GM18517 (cell line): Measurements from ENCODE around the gene UBASH3B.
"Not testable (repeated sequence)": the region's sequence is repeated elsewhere in the genome, so short reads cannot be mapped to it uniquely, and the experiment has no call there.

Source experiments
- ATAC-seq: cut with Tn5 transposase; IDR thresholded peaks from one replicate; pipeline ENCODE4 v1.9.1; 2021; ENCODE audit warnings: mild to moderate bottlenecking, moderate library complexity; ENCODE audit not compliant: unreplicated experiment

UBASH3B gene

GRCh38 chr11:122728561-122728960, 73.0 kb downstream of the UBASH3B start:
- no peak for ATAC-seq

DNA sequence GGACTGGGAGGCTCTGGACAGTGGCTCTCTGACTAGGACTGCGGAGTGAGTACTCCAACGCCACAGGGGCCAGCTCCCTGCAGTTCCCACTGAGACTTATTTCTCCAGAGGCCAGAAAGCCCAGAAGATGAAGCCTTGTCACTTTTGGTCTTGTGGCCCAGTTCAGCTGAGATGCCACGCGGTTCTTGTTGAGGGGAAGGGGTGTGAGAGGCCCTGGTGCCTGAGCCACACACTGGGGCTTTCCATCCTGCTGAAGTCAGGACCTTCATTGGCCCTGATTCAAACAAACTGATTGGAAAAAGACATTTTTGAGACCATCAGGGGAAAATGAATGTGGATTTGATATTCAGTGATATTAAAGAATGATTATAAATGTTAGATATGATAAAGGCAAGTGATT, 73.6 kb downstream of the UBASH3B start:
- no peak for ATAC-seq

DNA sequence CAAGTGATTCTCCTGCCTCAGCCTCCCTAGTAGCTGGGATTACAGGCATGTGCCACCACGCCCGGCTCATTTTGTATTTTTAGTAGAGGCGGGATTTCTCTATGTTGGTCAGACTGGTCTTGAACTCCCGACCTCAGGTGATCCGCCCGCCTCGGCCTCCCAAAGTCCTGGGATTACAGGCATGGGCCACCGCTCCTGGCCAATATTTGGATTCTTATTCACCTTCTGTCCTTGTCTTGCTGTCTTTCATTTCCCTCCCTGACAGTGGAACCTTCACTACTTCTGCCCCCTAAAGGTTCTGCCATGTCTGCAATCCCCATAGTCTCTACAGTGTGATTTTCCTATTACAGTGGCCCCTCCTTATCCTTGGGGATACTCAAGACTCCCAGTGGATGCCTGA, 75.2 kb downstream of the UBASH3B start:
- not testable (repeated sequence) for ATAC-seq

- ATAC-seq: no peak
Observed at GRCh38 chr11:122731500-122731913, 76.0 kb downstream of the UBASH3B start.

- no peak for ATAC-seq
Observed at GRCh38 chr11:122732342-122733315, 77.1 kb downstream of the UBASH3B start.

DNA sequence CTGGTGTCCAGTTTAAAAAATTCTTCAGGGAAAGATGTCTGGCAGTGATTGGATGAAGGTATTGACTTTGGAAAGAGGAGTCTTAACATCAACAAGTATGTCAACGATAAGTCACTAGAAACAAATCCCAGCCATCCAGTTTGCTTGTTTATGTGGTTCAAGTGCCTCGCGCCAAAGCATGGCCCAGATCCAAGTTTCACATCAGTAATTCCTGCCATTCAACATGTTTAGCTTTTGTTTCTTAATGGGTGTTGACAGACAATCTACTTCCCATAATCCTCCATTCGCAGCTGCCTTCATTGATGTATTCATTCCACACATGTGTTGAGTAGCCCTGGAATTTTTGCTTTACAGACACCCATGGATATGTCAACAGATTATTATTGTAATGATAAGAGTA, 77.8 kb downstream of the UBASH3B start:
- ATAC-seq: no peak

- no peak for ATAC-seq
Observed at GRCh38 chr11:122734848-122735496, 79.5 kb downstream of the UBASH3B start.

DNA sequence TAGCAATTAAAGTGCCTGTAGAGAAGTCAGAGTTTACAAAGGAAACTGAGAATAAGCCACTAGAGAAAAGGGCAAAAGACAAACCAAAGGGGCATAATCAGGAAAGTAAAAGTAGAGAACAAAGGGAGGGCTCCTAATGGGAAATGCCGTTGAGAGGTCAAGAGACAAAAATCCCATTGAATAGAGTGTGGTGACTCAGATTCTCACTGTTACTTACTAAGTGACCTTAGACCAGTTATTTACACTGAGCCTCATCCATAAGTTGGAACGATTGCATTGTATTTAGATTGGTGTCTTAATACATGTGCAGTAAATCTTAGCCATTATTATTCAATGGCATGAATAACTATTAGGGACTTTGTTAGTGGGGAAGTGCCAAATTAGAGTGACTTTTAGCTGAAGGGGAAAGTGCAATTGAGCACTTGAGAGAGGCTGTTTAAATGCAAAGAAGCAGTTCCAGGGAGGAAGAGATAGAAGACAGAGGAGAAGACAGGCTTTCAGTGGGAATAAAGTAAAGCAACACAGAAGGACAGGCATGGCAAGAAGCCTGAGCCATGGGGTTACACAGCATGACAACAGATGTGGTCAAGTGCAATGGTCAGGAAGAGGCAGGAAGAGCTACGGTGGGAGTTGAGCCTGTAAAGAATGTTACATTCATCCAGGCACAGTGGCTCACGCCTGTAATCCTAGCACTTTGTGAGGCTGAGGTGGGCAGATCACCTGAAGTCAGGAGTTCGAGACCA, 82.6 kb downstream of the UBASH3B start:
- ATAC-seq: no peak

GRCh38 chr11:122741613-122742300, 86.2 kb downstream of the UBASH3B start:
- no peak for ATAC-seq

- ATAC-seq: no peak
Observed at GRCh38 chr11:122742301-122743018, 86.9 kb downstream of the UBASH3B start.

- ATAC-seq: no peak
Observed at GRCh38 chr11:122743097-122743741, 87.7 kb downstream of the UBASH3B start.

DNA sequence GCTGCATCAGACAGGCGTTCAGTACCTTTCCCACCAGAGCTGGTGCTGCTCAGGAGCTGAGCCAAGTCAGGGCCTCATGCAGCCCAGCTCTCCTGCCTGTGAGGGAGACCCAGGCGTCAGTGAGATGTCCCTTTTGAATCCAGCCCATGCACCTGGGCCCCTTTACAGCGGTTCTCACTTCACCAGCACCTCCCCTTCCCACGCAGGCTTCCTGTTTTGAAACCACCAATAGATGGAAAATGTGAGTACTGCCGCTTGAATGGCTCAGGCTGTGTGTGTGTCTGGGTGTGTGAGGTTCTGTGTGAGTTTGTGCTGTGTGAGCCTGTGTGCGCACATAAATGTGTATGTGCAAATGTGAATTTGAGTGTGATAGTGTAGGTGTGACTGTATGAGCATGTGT, 88.4 kb downstream of the UBASH3B start:
- ATAC-seq: no peak

- ATAC-seq: no peak
Observed at GRCh38 chr11:122744357-122744756, 88.8 kb downstream of the UBASH3B start.

- no peak for ATAC-seq
Observed at GRCh38 chr11:122745111-122745510, 89.6 kb downstream of the UBASH3B start.

DNA sequence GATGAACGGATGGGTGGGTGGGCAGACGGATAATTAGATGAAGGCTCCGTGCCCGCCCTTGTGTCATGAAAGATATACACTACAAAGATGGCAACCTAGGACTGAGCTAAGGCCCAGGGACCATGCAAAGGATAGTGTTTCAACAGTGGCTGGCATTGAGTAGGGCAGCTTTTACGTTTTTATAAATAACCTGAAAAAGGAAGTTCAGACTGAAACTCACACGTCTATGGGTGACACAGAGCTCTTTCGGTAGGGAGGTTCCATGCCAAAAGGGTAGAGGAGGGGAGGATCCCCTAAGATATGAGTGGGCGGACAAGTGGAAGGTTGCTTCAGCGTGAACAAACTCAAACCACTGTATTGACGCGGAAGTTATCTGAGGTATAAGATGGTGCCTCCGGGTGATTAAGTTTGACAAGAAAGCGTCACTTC, 90.5 kb downstream of the UBASH3B start:
- ATAC-seq: peak; percentile 89

DNA sequence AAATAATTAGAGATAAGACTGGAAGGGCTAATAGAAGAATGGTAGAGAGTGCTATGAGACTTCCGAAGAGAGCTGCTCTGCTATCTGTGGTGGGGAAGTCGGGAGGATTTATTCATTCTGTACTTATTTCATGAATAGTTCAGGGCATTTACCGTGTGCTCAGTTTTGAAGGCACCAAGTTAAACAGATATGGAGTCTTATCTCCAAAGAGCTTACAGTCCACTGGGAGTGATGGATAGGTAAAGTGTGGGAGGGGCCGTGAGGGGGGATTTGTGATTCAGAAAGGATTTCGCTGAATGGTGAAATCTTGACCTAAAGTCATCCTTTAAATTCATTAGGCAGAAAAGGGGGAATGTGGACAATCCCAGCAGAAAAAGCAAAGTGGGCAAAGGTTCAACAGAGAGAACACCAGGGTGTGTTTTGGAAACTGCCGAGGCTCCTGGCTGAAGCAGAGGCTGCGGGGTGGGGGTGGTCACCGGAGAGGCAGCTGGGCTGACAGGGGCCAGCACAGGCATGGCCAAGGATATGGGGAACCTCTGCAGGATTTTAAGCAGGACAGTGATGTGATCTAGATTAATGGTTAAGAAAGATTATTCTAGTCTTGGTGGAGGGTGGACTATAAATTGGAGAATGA, 91.2 kb downstream of the UBASH3B start:
- no peak for ATAC-seq

DNA sequence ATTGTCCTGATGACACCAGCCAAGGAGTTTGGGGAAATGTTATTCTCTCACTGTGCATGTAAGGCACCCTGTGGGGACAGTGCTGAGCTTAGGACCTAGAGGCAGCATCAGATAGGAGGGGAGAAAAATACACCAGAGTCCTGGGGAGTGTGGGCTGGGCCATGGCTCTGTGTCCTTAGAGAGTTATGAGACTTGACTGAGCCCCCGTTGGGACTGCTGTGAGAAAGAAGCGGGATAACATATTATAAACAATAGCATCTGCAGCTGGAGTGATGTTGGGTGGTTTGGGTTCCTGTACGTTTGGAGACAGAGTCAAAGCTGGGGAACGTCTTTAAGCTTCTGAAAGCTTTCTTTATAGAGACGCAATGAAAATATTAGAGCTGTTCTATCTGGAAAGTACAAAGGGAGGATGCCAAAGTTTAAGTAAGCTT, 91.8 kb downstream of the UBASH3B start:
- no peak for ATAC-seq

GRCh38 chr11:122749005-122749687, 93.6 kb downstream of the UBASH3B start:
- peak; percentile 76 for ATAC-seq
